ENCODE results near the gene RAD54L2.

GRCh38 chr3:51508255-51508654 lies 30.3 kb upstream of the RAD54L2 start:
- TF ChIP-seq CTCF (conservative IDR thresholded peaks at IDR 0.05) (no peak), EZH2 (IDR thresholded peaks at IDR 0.05; ENCODE audit: low read depth) (no peak)
